ENCODE results near the gene PROCA1.

The PROCA1 gene

DNA sequence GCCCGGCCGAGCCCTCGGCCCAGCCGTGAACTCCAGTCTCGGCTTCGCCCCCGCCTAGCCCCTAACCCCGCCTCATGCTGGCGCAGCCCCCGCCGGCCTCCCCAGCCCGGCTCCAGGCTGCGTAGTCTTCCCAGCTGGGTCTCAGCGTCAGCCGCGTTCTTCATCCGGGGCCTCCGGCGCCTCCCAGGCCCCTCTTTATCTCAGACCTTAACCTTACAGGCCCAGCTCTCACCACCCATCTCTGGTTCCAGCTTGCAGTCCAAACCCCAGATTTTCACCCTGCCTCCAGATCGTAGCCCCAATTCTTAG is at the start of gene PROCA1:
PROCA1 (minus strand) TSS at position 166 of the 309 bp plus-strand sequence. CDS start 228 bp downstream, outside the sequence.
- Histone ChIP-seq H3K4me3 (peak within 1 kb of the TSS; percentile 60 to 72), H3K36me3 (peaks cover 11 to 26% (median 23%) of the 10 kb centered on the region in 3 donors), H3K27ac (peak within 1 kb of the TSS; percentile 90 to 98), H3K9me3 (no peaks in the 10 kb centered on the region), H3K27me3 (no peaks in the 10 kb centered on the region), H3K4me1 (peaks cover 0 to 29% (median 20%) of the 10 kb centered on the region in 4 donors)
- TF ChIP-seq, protein P1, sequence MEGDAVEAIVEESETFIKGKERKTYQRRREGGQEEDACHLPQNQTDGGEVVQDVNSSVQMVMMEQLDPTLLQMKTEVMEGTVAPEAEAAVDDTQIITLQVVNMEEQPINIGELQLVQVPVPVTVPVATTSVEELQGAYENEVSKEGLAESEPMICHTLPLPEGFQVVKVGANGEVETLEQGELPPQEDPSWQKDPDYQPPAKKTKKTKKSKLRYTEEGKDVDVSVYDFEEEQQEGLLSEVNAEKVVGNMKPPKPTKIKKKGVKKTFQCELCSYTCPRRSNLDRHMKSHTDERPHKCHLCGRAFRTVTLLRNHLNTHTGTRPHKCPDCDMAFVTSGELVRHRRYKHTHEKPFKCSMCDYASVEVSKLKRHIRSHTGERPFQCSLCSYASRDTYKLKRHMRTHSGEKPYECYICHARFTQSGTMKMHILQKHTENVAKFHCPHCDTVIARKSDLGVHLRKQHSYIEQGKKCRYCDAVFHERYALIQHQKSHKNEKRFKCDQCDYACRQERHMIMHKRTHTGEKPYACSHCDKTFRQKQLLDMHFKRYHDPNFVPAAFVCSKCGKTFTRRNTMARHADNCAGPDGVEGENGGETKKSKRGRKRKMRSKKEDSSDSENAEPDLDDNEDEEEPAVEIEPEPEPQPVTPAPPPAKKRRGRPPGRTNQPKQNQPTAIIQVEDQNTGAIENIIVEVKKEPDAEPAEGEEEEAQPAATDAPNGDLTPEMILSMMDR (IDR thresholded peaks at IDR 0.05) = no peak
- no peak for DNase-seq
- intact Hi-C loops (cut with DNase I; ENCODE audit: low total_unique reads) = no loop called here

- H3K4me1 ChIP-seq = peaks cover 0 to 11% (median 0%) of the 10 kb centered on the region in 4 donors
- intact Hi-C loops (cut with DNase I; ENCODE audit: low total_unique reads) = loop anchor here (5.0 to 10.0 kb wide), 2 partner anchors 84 to 156 kb away; partner anchors contain the start of gene FAM222B
- no peak overlapping the region for H3K4me3 ChIP-seq
- no peak overlapping the region for H3K27ac ChIP-seq
- peak in 1 of 2 donors; percentile 72 for DNase-seq
- TF ChIP-seq, protein P1 (IDR thresholded peaks at IDR 0.05) = no peak
- no peaks in the 10 kb centered on the region for H3K9me3 ChIP-seq
- H3K36me3 ChIP-seq = peaks cover 23 to 55% (median 42%) of the 10 kb centered on the region in 3 donors
- no peaks in the 10 kb centered on the region for H3K27me3 ChIP-seq
These were observed 49.2 kb upstream of the PROCA1 start for GRCh38 chr17:28760601-28761562.

DNA sequence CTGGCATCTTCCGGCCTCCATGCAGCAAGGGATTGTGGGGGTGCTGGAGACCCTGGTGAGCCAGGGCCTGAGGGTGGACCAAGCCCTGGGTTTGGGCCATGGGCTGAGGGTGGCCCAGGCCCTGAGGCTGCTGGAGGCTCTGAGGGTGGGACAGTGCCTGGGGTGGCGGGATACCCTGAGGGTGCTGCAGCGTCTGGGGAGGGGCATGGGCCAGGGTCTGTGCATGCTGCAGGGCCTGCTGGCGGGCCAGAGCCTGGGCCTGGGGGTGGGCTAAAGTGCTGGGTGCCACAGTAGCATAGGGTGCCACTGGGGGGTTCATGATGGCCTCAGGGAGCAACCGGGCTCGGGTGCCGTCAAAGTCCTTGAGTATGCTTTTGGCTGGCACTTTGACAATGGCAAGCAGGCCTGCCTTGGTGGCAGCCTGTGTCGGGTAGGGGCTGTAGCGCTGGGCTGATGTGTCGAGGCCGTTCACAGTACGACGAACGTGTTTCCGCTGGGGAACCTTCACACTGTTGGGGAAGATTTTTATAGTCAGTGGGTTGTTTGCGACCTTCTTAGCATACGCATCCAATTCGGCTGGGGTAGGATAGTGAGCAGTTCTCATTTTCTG is 47.7 kb upstream of the PROCA1 start:
- H3K9me3 ChIP-seq = no peaks in the 10 kb centered on the region
- H3K27ac ChIP-seq = no peak overlapping the region
- intact Hi-C loops (cut with DNase I; ENCODE audit: low total_unique reads) = no loop called here
- TF ChIP-seq, protein P1 (IDR thresholded peaks at IDR 0.05) = no peak
- no peak overlapping the region for H3K4me3 ChIP-seq
- H3K27me3 ChIP-seq = no peaks in the 10 kb centered on the region
- peak in 1 of 2 donors; percentile 56 for DNase-seq
- peaks cover 17 to 42% (median 36%) of the 10 kb centered on the region in 3 donors for H3K36me3 ChIP-seq
- peaks cover 0 to 11% (median 0%) of the 10 kb centered on the region in 4 donors for H3K4me1 ChIP-seq

DNA sequence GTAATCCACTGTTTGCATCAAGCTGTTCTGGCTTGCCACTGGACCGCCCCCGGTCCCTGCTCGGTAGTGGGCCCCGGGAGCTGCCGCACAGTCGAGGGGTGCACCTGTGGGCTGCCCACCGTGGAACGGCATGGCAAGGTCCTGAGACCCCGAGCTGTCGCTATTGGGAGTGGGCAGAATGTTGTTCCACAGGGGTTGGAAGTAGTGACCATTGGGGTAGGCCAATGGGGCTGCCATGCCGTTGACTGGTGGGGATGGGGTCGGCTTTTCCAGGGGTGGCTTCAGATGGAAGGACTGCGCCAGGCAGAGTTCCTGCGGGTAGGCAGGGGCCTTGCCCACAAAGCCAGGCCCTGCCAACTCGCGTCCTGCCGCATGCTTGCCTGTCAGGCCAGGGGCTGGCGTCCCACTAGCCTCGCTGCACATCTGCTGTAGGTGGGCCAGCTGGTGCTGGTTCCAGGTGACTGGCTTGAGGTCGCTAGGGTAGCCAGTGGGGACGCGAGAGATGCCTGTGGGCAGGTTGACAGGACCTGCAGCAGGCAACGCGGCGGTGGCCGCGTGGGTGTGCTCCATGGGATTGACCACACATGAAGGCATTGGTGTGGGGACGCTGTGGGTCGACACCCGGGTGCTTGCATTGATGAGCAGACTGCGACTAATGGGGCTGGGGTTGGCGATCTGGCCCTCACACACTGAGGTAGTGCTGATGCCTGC is 46.9 kb upstream of the PROCA1 start:
- H3K36me3 ChIP-seq = peaks cover 17 to 40% (median 34%) of the 10 kb centered on the region in 3 donors
- no peaks in the 10 kb centered on the region for H3K9me3 ChIP-seq
- DNase-seq = peak in 1 of 2 donors; percentile 66
- peaks cover 0 to 11% (median 0%) of the 10 kb centered on the region in 4 donors for H3K4me1 ChIP-seq
- intact Hi-C loops (cut with DNase I; ENCODE audit: low total_unique reads) = no loop called here
- TF ChIP-seq, protein P1 (IDR thresholded peaks at IDR 0.05) = no peak
- no peak overlapping the region for H3K4me3 ChIP-seq
- no peak overlapping the region for H3K27ac ChIP-seq
- H3K27me3 ChIP-seq = no peaks in the 10 kb centered on the region

DNA sequence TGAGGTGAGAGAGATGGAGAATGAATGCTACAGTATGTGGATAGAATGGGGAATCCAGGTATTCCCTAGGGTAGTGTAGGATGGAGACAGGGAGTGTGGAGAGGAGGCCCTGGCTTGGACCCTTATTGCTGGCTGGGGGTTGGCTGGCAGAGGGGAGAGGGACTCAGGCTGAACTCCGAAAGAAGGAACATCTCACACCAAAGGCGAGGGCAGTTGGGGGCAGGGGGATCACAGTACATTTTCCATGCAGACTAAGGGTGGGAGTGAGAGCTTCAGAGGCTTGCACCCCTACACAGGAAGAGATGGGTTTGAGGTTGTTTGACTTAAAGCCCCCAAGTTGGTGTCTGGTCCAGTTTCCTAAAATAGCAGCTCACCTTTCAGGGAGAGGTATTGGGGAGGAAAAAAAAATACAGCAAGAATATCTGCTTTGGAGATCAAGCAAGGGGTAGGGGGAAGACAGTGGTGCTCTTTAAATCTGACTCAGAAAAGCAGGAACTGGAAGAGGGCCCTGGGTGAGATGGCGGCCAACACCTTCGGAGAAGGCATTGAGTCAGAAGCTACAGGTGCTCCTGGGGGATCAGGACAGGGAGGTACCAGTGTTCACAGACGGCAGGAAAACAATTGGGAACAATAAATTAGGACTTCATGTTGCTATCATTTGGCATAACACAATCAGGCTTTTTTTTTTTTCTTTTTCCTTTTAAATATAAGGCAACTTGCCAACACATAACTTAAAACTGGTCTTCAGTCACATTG is 44.5 kb upstream of the PROCA1 start:
- Histone ChIP-seq H3K4me1 (peaks cover 0 to 8% (median 0%) of the 10 kb centered on the region in 4 donors), H3K27ac (no peak overlapping the region), H3K4me3 (no peak overlapping the region), H3K27me3 (no peaks in the 10 kb centered on the region), H3K9me3 (no peaks in the 10 kb centered on the region), H3K36me3 (peaks cover 17 to 40% (median 26%) of the 10 kb centered on the region in 3 donors)
- DNase-seq = peak in 1 of 2 donors; percentile 43
- intact Hi-C loops (cut with DNase I; ENCODE audit: low total_unique reads) = no loop called here
- TF ChIP-seq, protein P1 (IDR thresholded peaks at IDR 0.05) = no peak
